ENCODE data around the gene PAIP2.

Gene PAIP2

GRCh38 chr5:139392678-139393496 lies 51.2 kb downstream of the PAIP2 start:
- H3K27me3 Mint-ChIP-seq (ENCODE audit: low read depth), result peaks cover 38% of the 10 kb centered on the region
- H3K4me1 Mint-ChIP-seq, result peaks cover 27% of the 10 kb centered on the region
- peaks cover 2% of the 10 kb centered on the region for H3K36me3 Mint-ChIP-seq (ENCODE audit: low read depth)
- H3K4me3 Mint-ChIP-seq, result peak overlapping the region; percentile 82 to 89 (median 85)
- TF ChIP-seq, protein P1, sequence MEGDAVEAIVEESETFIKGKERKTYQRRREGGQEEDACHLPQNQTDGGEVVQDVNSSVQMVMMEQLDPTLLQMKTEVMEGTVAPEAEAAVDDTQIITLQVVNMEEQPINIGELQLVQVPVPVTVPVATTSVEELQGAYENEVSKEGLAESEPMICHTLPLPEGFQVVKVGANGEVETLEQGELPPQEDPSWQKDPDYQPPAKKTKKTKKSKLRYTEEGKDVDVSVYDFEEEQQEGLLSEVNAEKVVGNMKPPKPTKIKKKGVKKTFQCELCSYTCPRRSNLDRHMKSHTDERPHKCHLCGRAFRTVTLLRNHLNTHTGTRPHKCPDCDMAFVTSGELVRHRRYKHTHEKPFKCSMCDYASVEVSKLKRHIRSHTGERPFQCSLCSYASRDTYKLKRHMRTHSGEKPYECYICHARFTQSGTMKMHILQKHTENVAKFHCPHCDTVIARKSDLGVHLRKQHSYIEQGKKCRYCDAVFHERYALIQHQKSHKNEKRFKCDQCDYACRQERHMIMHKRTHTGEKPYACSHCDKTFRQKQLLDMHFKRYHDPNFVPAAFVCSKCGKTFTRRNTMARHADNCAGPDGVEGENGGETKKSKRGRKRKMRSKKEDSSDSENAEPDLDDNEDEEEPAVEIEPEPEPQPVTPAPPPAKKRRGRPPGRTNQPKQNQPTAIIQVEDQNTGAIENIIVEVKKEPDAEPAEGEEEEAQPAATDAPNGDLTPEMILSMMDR (IDR thresholded peaks at IDR 0.05; ENCODE audit: unreplicated experiment in 3 of 3), result peak; percentile 60 to 73 (median 63)
- no peaks in the 10 kb centered on the region for H3K9me3 Mint-ChIP-seq
- H3K27ac Mint-ChIP-seq, result no peak overlapping the region

- Mint-ChIP-seq H3K4me1 (peaks cover 29% of the 10 kb centered on the region), H3K4me3 (peak overlapping the region; percentile 82 to 89 (median 85)), H3K36me3 (ENCODE audit: low read depth) (peaks cover 3% of the 10 kb centered on the region), H3K27me3 (ENCODE audit: low read depth) (peaks cover 38% of the 10 kb centered on the region), H3K27ac (no peak overlapping the region), H3K9me3 (no peaks in the 10 kb centered on the region)
- TF ChIP-seq, protein P1 (IDR thresholded peaks at IDR 0.05; ENCODE audit: unreplicated experiment in 3 of 3), result no peak
These were observed 52.0 kb downstream of the PAIP2 start for GRCh38 chr5:139393497-139394122.

DNA sequence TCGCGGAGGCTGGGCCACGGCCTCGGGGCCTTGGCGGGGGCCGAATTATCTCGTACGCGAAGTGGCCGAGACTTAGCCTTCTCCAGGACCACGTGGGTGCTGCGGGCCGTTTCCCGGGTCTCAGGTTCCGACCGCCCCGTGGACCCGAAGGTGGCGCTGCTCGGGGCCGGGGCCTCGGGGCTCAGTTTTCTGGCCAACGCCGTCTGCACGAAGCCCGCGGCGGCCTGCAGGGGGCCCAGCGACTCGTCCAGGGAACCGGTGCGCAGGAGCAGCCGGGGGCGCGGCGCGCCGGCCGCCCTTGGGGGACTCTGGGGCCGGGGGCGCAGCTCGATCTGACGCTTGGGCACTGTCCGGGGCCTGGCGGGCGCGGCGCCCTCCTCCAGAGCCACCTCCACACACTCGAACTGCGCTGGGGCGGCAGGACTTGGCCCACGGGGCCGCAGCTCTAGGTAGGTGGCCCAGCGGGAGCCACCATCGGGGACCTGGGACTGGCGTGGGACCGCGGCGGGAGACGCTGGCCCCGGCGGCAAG lies 52.5 kb downstream of the PAIP2 start:
- Mint-ChIP-seq H3K9me3 (no peaks in the 10 kb centered on the region), H3K36me3 (ENCODE audit: low read depth) (peaks cover 5% of the 10 kb centered on the region), H3K4me1 (peaks cover 29% of the 10 kb centered on the region)

DNA sequence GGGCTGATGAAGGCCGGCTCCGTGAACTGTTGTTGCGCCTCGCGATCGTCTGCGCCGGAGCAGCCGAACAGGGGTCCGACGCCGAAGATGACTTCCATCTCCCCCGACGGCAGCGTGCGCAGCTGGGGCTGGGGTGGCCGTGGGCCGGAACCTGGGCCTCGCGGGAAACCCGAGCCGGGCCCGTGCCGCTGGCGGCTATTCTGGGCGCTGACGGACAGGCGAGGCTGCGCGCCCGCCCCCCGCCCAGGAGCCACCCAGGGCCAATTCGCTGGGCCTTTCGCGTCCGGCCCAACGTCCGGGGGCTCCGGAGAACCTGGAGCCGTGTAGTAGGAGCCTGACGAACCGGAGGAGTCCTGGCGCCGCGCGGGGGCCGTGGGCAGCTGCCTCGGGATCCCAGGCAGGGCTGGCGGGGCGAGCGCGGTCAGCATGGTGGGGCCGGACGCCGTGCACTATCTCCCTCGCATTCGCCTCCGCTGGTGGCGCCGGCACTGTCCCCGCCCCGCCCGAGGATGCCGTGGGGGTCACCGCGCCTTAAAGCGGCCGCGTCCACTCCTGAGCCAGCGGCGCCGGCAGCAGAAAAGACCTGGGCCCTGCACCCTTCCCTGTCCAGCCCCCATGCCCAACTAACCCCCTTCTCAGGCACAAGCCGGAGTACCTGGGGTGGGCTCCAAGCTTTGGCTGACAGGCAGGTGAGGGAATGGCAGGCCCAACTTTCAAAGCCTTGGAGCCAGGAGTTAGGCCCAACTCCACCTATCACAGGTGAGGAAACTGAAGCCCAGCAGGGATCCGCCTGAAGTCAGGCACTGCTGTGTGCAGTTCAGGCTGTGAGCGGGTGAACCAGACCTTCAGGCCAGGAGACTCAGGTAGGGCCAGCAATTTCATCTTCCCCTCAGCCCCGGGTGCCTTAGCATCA lies 53.3 kb downstream of the PAIP2 start, which contains the start of gene PROB1:
Gene PROB1, minus strand, starts transcription at position 451 of the 913 bp plus-strand sequence. Its CDS starts 23 bp downstream, at position 428.
- H3K36me3 Mint-ChIP-seq (ENCODE audit: low read depth), result peaks cover 10% of the 10 kb centered on the region
- H3K27ac Mint-ChIP-seq, result no peak within 1 kb of the TSS
- TF ChIP-seq, protein P1 (IDR thresholded peaks at IDR 0.05; ENCODE audit: unreplicated experiment in 3 of 3), result no peak
- no peaks in the 10 kb centered on the region for H3K9me3 Mint-ChIP-seq
- H3K4me1 Mint-ChIP-seq, result peaks cover 29% of the 10 kb centered on the region
- H3K4me3 Mint-ChIP-seq, result peak within 1 kb of the TSS; percentile 82 to 89 (median 85)
- H3K27me3 Mint-ChIP-seq (ENCODE audit: low read depth), result peaks cover 38% of the 10 kb centered on the region

More for the DNA sequence above, 52.5 kb downstream of the PAIP2 start:
- TF ChIP-seq, protein P1 (IDR thresholded peaks at IDR 0.05; ENCODE audit: unreplicated experiment in 3 of 3), result peak; percentile 54 to 57 (median 56)
- Mint-ChIP-seq H3K27me3 (ENCODE audit: low read depth) (peaks cover 38% of the 10 kb centered on the region), H3K4me3 (peak overlapping the region; percentile 82 to 89 (median 85)), H3K27ac (no peak overlapping the region)

GRCh38 chr5:139395844-139396640 lies 54.4 kb downstream of the PAIP2 start:
- peak overlapping the region; percentile 24 to 85 (median 66) for H3K4me3 Mint-ChIP-seq
- no peaks in the 10 kb centered on the region for H3K9me3 Mint-ChIP-seq
- peaks cover 24% of the 10 kb centered on the region for H3K4me1 Mint-ChIP-seq
- TF ChIP-seq, protein P1 (IDR thresholded peaks at IDR 0.05; ENCODE audit: unreplicated experiment in 3 of 3), result no peak
- peak overlapping the region in 1 of 3 experiments; percentile 40 for H3K27ac Mint-ChIP-seq
- H3K27me3 Mint-ChIP-seq (ENCODE audit: low read depth), result peaks cover 37% of the 10 kb centered on the region
- H3K36me3 Mint-ChIP-seq (ENCODE audit: low read depth), result peaks cover 10% of the 10 kb centered on the region
